HepG2 (cell line): ENCODE data around the gene RRP8. TPM values are rescaled to one million over a fixed set of nuclear protein-coding genes. Genes with fewer than 3 reads are reported as not detected.

Experiments
- ELF1 ChIP-seq: sonication (generic); formaldehyde crosslinking; IDR thresholded peaks from 2 replicates; pipeline ENCODE4 v1.4.0; 2020; ENCODE audit warnings: missing genetic modification reagents
- ETV6 ChIP-seq: sonication (generic); formaldehyde crosslinking; conservative IDR thresholded peaks from 2 replicates; pipeline ENCODE4 v1.4.0; 2020; ENCODE audit warnings: missing genetic modification reagents
- FOXO1 ChIP-seq: sonication (generic); formaldehyde crosslinking; IDR thresholded peaks from 2 replicates; pipeline ENCODE4 v1.4.0; 2020; ENCODE audit warnings: missing genetic modification reagents
- HHEX ChIP-seq: IDR thresholded peaks from 2 replicates; pipeline ENCODE4 v1.6.1; 2016; ENCODE audit warnings: control low read depth
- HNF1B ChIP-seq: sonication (generic); formaldehyde crosslinking; IDR thresholded peaks from 2 replicates; pipeline ENCODE4 v1.5.1; 2020; ENCODE audit warnings: mild to moderate bottlenecking, moderate library complexity, missing genetic modification reagents
- IKZF4 ChIP-seq: sonication (generic); formaldehyde crosslinking; IDR thresholded peaks from 2 replicates; pipeline ENCODE4 v1.5.1; 2020; ENCODE audit warnings: borderline replicate concordance, mild to moderate bottlenecking, low read depth, missing genetic modification reagents; ENCODE audit errors: not compliant biosample characterization
- LCORL ChIP-seq, 2 experiments: fragments of 450-650 bp in 1 of 2; sonication (generic) in 1 of 2; formaldehyde crosslinking in 1 of 2; IDR thresholded peaks; 2 replicates each; pipeline versions ENCODE4 v1.5.0 to v1.6.1; 2017 to 2020; ENCODE audit warnings: antibody characterized with exemption in 1 of 2, missing genetic modification reagents in 1 of 2
- MAZ ChIP-seq, 2 experiments: sonication (generic) in 1 of 2; formaldehyde crosslinking in 1 of 2; IDR thresholded peaks; 2 replicates each; pipeline versions ENCODE4 v1.5.0 to v1.6.1; 2012 to 2020; ENCODE audit warnings: low read depth in 2 of 2, mild to moderate bottlenecking in 2 of 2, borderline replicate concordance in 1 of 2, improper control_type of control experiment in 1 of 2, low read length in 1 of 2, missing genetic modification reagents in 1 of 2, moderate library complexity in 1 of 2
- MXD1 ChIP-seq: sonication (generic); formaldehyde crosslinking; IDR thresholded peaks from 2 replicates; pipeline ENCODE4 v1.4.0; 2020; ENCODE audit warnings: mild to moderate bottlenecking, missing genetic modification reagents
- NFAT5 ChIP-seq: sonication (generic); formaldehyde crosslinking; IDR thresholded peaks from 2 replicates; pipeline ENCODE4 v1.4.0; 2020; ENCODE audit warnings: missing genetic modification reagents
- NFE2 ChIP-seq: sonication (generic); formaldehyde crosslinking; IDR thresholded peaks from 2 replicates; pipeline ENCODE4 v1.4.0; 2020; ENCODE audit warnings: missing genetic modification reagents
- NFYB ChIP-seq: sonication (generic); formaldehyde crosslinking; IDR thresholded peaks from 2 replicates; pipeline ENCODE4 v1.4.0; 2020; ENCODE audit warnings: missing genetic modification reagents
- SMAD1 ChIP-seq: sonication (generic); formaldehyde crosslinking; IDR thresholded peaks from 2 replicates; pipeline ENCODE4 v1.4.0; 2020; ENCODE audit warnings: missing genetic modification reagents, low read depth, mild to moderate bottlenecking, borderline replicate concordance
- SMAD3 ChIP-seq: sonication (generic); formaldehyde crosslinking; IDR thresholded peaks from 2 replicates; pipeline ENCODE4 v1.4.0; 2020; ENCODE audit warnings: missing genetic modification reagents
- TEAD3 ChIP-seq: optimal IDR thresholded peaks from 2 replicates; pipeline ENCODE3; 2016; ENCODE audit warnings: borderline replicate concordance
- TRIM22 ChIP-seq: fragments of 450-650 bp; IDR thresholded peaks from 2 replicates; pipeline ENCODE4 v1.6.1; 2017
- ZNF670 ChIP-seq: sonication (generic); formaldehyde crosslinking; IDR thresholded peaks from 2 replicates; pipeline ENCODE4 v1.8.0; 2022; ENCODE audit warnings: mild to moderate bottlenecking, missing genetic modification reagents, borderline replicate concordance
- ZXDC ChIP-seq: sonication (generic); formaldehyde crosslinking; IDR thresholded peaks from 2 replicates; pipeline ENCODE4 v1.5.0; 2020; ENCODE audit warnings: mild to moderate bottlenecking, missing genetic modification reagents
- polyA plus RNA-seq, 8 experiments: library from polyadenylated mRNA; depleted of rRNA in 3 of 8; stranded (reverse) in 7 of 8; unstranded in 1 of 8; fragments of >200 nt; fragmentation: Illumina TruSeq in 4 of 8; extraction: Trizol in 4 of 8; gene quantifications; 2 replicates each; pipeline versions ENCODE4 v1.2.1 to v1.2.3, GENCODE V29; 2011 to 2016; ENCODE audit warnings: low read depth in 4 of 8, missing spikeins in 1 of 8, mixed read lengths in 1 of 8; ENCODE audit not compliant: insufficient read depth in 1 of 8
- total RNA-seq, 5 experiments: library from RNA; depleted of rRNA; stranded (reverse); fragments of >200 nt; fragmentation: Illumina TruSeq; extraction: Trizol; gene quantifications; 2 replicates each; pipeline ENCODE4 v1.2.3, GENCODE V29; 2016; ENCODE audit warnings: low read depth in 1 of 5

The RRP8 gene
- total and polyA plus RNA-seq, 2 of the 13 experiments (the other 11 are each of a cell fraction or from before 2014, with no cell fraction given) = 7.2 to 21.6 TPM

- TF ChIP-seq NFAT5 (CRISPR knock-in tag) (no peak), MAZ (IDR thresholded peaks at IDR 0.05; ENCODE audit: borderline replicate concordance, low read depth, low read length) (no peak), MAZ (CRISPR knock-in tag; IDR thresholded peaks at IDR 0.05; ENCODE audit: low read depth) (no peak), HHEX (CRISPR knock-in tag) (no peak), FOXO1 (CRISPR knock-in tag) (no peak), ZNF670 (no peak), ETV6 (CRISPR knock-in tag) (no peak), IKZF4 (CRISPR knock-in tag) (no peak), ZXDC (CRISPR knock-in tag) (no peak), TRIM22 (no peak), SMAD1 (CRISPR knock-in tag) (no peak), MXD1 (CRISPR knock-in tag) (no peak), ELF1 (CRISPR knock-in tag) (no peak), TEAD3 (CRISPR knock-in tag) (no peak), NFE2 (CRISPR knock-in tag) (no peak), LCORL (IDR thresholded peaks at IDR 0.05) (no peak), LCORL (CRISPR knock-in tag; IDR thresholded peaks at IDR 0.05) (peak; percentile 31; the same call in 1 of the 2 replicates), NFYB (no peak), HNF1B (CRISPR knock-in tag) (no peak), SMAD3 (CRISPR knock-in tag) (no peak)
Measured at GRCh38 chr11:6598555-6598954, 4.9 kb downstream of the RRP8 start (continued).
